HepG2 (cell line): ENCODE measurements around the gene ANO5. TPM values are rescaled to one million over a fixed set of nuclear protein-coding genes. Genes with fewer than 3 reads are reported as not detected.
A peak's percentile ranks its signal among the peaks of the same experiment; 100 is the strongest.

Experiments
- ERF ChIP-seq: IDR thresholded peaks from 2 replicates; pipeline ENCODE4 v1.6.1; 2018; ENCODE audit warnings: missing biosample characterization, missing genetic modification reagents
- PPARG ChIP-seq: conservative IDR thresholded peaks from 2 replicates; pipeline ENCODE4 v1.6.1; 2016; ENCODE audit warnings: missing biosample characterization, missing genetic modification reagents
- RORA ChIP-seq: sonication (generic); formaldehyde crosslinking; IDR thresholded peaks from 2 replicates; pipeline ENCODE4 v1.5.0; 2020; ENCODE audit warnings: mild to moderate bottlenecking, missing genetic modification reagents, moderate library complexity
- SMC3 ChIP-seq: IDR thresholded peaks from 2 replicates; pipeline ENCODE4 v1.6.1; 2011; ENCODE audit warnings: low read length, improper control_type of control experiment
- TEAD3 ChIP-seq: optimal IDR thresholded peaks from 2 replicates; pipeline ENCODE3; 2016; ENCODE audit warnings: borderline replicate concordance
- THAP11 ChIP-seq: IDR thresholded peaks from 2 replicates; pipeline ENCODE4 v1.6.1; 2016; ENCODE audit warnings: missing biosample characterization, missing genetic modification reagents
- polyA plus RNA-seq, 8 experiments: library from polyadenylated mRNA; depleted of rRNA in 3 of 8; stranded (reverse) in 7 of 8; unstranded in 1 of 8; fragments of >200 nt; fragmentation: Illumina TruSeq in 4 of 8; extraction: Trizol in 4 of 8; gene quantifications; 2 replicates each; pipeline versions ENCODE4 v1.2.1 to v1.2.3, GENCODE V29; 2011 to 2016; ENCODE audit warnings: low read depth in 4 of 8, missing spikeins in 1 of 8, mixed read lengths in 1 of 8; ENCODE audit not compliant: insufficient read depth in 1 of 8
- total RNA-seq, 5 experiments: library from RNA; depleted of rRNA; stranded (reverse); fragments of >200 nt; fragmentation: Illumina TruSeq; extraction: Trizol; gene quantifications; 2 replicates each; pipeline ENCODE4 v1.2.3, GENCODE V29; 2016; ENCODE audit warnings: low read depth in 1 of 5
- TF ChIP-seq, protein P1 (sequence below): sonication (generic); formaldehyde crosslinking; IDR thresholded peaks from 2 replicates; pipeline ENCODE4 v1.5.0; 2020; ENCODE audit warnings: missing genetic modification reagents, mild to moderate bottlenecking, borderline replicate concordance
- TF ChIP-seq, protein P2 (sequence below): IDR thresholded peaks from 2 replicates; pipeline ENCODE4 v1.4.0; 2020; ENCODE audit warnings: mild to moderate bottlenecking, missing genetic modification reagents
- TF ChIP-seq, protein P3 (sequence below): sonication (generic); formaldehyde crosslinking; IDR thresholded peaks from 2 replicates; pipeline ENCODE4 v1.5.0; 2020; ENCODE audit warnings: mild to moderate bottlenecking, missing genetic modification reagents, moderate library complexity
- TF ChIP-seq, protein P4 (sequence below): IDR thresholded peaks from 2 replicates; pipeline ENCODE4 v1.6.1; 2012; ENCODE audit warnings: low read depth, low read length, improper control_type of control experiment
- TF ChIP-seq, protein P5 (sequence below): sonication (generic); formaldehyde crosslinking; IDR thresholded peaks from 2 replicates; pipeline ENCODE4 v1.4.0; 2020; ENCODE audit warnings: mild to moderate bottlenecking, low read depth, missing genetic modification reagents

ANO5 gene
- total and polyA plus RNA-seq, 2 of the 13 experiments (the other 11 are each of a cell fraction or from before 2014, with no cell fraction given) = 0.02 to 0.03 TPM

DNA sequence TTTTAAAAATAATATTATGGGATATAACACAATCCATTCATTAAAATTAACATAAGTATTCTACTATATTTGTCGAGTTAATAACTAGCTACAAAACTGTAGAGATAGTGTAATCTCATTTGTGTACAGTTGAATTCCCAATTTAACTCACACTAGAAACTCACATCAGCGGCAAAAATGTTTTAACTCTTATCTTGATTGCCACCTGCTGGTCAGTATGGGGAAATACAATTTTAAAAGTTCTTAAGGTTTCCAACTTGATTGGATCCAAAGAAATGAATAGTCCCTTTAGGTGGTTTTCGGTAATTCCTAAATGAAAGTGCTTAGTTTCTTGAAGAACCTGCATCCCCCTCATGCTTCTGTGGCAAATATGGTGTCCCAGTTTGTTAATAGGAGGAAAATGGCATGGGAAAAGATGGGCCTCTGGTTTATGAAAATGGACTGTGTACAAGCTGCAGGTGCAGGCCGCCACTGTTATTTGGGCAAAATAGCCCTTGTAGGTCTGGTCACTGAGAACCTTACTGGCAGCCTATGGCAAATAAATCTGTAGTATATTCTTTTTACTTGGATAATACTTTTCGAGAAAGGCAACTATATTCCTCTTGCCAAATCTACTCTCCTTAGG is 111.6 kb downstream of the ANO5 start (continued):
- TF ChIP-seq, protein P1, sequence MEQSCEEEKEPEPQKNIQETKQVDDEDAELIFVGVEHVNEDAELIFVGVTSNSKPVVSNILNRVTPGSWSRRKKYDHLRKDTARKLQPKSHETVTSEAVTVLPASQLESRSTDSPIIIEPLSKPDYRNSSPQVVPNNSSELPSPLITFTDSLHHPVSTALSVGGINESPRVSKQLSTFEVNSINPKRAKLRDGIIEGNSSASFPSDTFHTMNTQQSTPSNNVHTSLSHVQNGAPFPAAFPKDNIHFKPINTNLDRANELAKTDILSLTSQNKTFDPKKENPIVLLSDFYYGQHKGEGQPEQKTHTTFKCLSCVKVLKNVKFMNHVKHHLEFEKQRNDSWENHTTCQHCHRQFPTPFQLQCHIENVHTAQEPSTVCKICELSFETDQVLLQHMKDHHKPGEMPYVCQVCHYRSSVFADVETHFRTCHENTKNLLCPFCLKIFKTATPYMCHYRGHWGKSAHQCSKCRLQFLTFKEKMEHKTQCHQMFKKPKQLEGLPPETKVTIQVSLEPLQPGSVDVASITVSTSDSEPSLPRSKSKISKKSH (CRISPR knock-in tag) = no peak
- TF ChIP-seq, protein P2, sequence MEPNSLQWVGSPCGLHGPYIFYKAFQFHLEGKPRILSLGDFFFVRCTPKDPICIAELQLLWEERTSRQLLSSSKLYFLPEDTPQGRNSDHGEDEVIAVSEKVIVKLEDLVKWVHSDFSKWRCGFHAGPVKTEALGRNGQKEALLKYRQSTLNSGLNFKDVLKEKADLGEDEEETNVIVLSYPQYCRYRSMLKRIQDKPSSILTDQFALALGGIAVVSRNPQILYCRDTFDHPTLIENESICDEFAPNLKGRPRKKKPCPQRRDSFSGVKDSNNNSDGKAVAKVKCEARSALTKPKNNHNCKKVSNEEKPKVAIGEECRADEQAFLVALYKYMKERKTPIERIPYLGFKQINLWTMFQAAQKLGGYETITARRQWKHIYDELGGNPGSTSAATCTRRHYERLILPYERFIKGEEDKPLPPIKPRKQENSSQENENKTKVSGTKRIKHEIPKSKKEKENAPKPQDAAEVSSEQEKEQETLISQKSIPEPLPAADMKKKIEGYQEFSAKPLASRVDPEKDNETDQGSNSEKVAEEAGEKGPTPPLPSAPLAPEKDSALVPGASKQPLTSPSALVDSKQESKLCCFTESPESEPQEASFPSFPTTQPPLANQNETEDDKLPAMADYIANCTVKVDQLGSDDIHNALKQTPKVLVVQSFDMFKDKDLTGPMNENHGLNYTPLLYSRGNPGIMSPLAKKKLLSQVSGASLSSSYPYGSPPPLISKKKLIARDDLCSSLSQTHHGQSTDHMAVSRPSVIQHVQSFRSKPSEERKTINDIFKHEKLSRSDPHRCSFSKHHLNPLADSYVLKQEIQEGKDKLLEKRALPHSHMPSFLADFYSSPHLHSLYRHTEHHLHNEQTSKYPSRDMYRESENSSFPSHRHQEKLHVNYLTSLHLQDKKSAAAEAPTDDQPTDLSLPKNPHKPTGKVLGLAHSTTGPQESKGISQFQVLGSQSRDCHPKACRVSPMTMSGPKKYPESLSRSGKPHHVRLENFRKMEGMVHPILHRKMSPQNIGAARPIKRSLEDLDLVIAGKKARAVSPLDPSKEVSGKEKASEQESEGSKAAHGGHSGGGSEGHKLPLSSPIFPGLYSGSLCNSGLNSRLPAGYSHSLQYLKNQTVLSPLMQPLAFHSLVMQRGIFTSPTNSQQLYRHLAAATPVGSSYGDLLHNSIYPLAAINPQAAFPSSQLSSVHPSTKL = no peak
- no peak for TF ChIP-seq PPARG (CRISPR knock-in tag)
- TF ChIP-seq, protein P3, sequence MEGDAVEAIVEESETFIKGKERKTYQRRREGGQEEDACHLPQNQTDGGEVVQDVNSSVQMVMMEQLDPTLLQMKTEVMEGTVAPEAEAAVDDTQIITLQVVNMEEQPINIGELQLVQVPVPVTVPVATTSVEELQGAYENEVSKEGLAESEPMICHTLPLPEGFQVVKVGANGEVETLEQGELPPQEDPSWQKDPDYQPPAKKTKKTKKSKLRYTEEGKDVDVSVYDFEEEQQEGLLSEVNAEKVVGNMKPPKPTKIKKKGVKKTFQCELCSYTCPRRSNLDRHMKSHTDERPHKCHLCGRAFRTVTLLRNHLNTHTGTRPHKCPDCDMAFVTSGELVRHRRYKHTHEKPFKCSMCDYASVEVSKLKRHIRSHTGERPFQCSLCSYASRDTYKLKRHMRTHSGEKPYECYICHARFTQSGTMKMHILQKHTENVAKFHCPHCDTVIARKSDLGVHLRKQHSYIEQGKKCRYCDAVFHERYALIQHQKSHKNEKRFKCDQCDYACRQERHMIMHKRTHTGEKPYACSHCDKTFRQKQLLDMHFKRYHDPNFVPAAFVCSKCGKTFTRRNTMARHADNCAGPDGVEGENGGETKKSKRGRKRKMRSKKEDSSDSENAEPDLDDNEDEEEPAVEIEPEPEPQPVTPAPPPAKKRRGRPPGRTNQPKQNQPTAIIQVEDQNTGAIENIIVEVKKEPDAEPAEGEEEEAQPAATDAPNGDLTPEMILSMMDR (CRISPR knock-in tag) = peak; percentile 59
- TF ChIP-seq TEAD3 = no peak
- TF ChIP-seq, protein P4, sequence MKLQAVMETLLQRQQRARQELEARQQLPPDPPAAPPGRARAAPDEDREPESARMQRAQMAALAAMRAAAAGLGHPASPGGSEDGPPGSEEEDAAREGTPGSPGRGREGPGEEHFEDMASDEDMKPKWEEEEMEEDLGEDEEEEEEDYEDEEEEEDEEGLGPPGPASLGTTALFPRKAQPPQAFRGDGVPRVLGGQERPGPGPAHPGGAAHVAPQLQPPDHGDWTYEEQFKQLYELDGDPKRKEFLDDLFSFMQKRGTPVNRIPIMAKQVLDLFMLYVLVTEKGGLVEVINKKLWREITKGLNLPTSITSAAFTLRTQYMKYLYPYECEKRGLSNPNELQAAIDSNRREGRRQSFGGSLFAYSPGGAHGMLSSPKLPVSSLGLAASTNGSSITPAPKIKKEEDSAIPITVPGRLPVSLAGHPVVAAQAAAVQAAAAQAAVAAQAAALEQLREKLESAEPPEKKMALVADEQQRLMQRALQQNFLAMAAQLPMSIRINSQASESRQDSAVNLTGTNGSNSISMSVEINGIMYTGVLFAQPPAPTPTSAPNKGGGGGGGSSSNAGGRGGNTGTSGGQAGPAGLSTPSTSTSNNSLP = peak; percentile 21; the same call in 1 of the 2 replicates
- TF ChIP-seq RORA (CRISPR knock-in tag) = no peak
- TF ChIP-seq, protein P5, sequence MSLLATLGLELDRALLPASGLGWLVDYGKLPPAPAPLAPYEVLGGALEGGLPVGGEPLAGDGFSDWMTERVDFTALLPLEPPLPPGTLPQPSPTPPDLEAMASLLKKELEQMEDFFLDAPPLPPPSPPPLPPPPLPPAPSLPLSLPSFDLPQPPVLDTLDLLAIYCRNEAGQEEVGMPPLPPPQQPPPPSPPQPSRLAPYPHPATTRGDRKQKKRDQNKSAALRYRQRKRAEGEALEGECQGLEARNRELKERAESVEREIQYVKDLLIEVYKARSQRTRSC (CRISPR knock-in tag) = no peak
- peak; percentile 28; the same call in 1 of the 2 replicates for TF ChIP-seq SMC3
- no peak for TF ChIP-seq ERF
- no peak for TF ChIP-seq THAP11 (CRISPR knock-in tag)
- TF ChIP-seq, all 625 proteins: peak for 4
